Measurements from ENCODE around the gene P2RY12. TPM values are rescaled to one million over a fixed set of nuclear protein-coding genes. Genes with fewer than 3 reads are reported as not detected.

P2RY12 gene
- total RNA-seq, 4 donors from 2014 or later: 0.34 to 2.1 (median 0.46) TPM; not detected in 1

- TF ChIP-seq CTCF (IDR thresholded peaks at IDR 0.05): no peak
- no peak for TF ChIP-seq POLR2A (IDR thresholded peaks at IDR 0.05)
- WGBS, 2 donors: 71 to 73% methylated on average over 2 of the region's 2 CpGs
- intact Hi-C loops (cut with DNase I; ENCODE audit: low total_unique reads): no loop called here
- no peak overlapping the region for H3K4me3 ChIP-seq (ENCODE audit: low read depth, poor library complexity, severe bottlenecking)
- no peak for DNase-seq (ENCODE audit: low spot score in 2 of 2)
Measured at GRCh38 chr3:151391720-151392119, 7.2 kb upstream of the P2RY12 start.

- intact Hi-C loops (cut with DNase I; ENCODE audit: low total_unique reads): no loop called here
- no peak overlapping the region for H3K4me3 ChIP-seq (ENCODE audit: low read depth, poor library complexity, severe bottlenecking)
- TF ChIP-seq POLR2A (IDR thresholded peaks at IDR 0.05) (no peak), CTCF (IDR thresholded peaks at IDR 0.05) (no peak)
- 83% methylated on average over 9 of the region's 9 CpGs for WGBS, 2 donors
- DNase-seq (ENCODE audit: low spot score in 2 of 2): no peak
Measured at GRCh38 chr3:151387842-151388241, 3.3 kb upstream of the P2RY12 start.

GRCh38 chr3:151387432-151387831 lies 2.9 kb upstream of the P2RY12 start:
- DNase-seq (ENCODE audit: low spot score in 2 of 2): no peak
- 85 to 87% methylated on average over 5 of the region's 5 CpGs for WGBS, 2 donors
- TF ChIP-seq POLR2A (IDR thresholded peaks at IDR 0.05) (no peak), CTCF (IDR thresholded peaks at IDR 0.05) (no peak)
- H3K4me3 ChIP-seq (ENCODE audit: low read depth, poor library complexity, severe bottlenecking): no peak overlapping the region
- intact Hi-C loops (cut with DNase I; ENCODE audit: low total_unique reads): no loop called here

- no peak overlapping the region for H3K4me3 ChIP-seq (ENCODE audit: low read depth, poor library complexity, severe bottlenecking)
- DNase-seq (ENCODE audit: low spot score in 2 of 2): no peak
- intact Hi-C loops (cut with DNase I; ENCODE audit: low total_unique reads): no loop called here
- TF ChIP-seq CTCF (IDR thresholded peaks at IDR 0.05): no peak
- TF ChIP-seq POLR2A (IDR thresholded peaks at IDR 0.05): no peak
- 88 to 90% methylated on average over 4 of the region's 4 CpGs for WGBS, 2 donors
Measured at GRCh38 chr3:151386056-151386455, 1.5 kb upstream of the P2RY12 start.

GRCh38 chr3:151383956-151384355 lies 597 bp downstream of the P2RY12 start:
- intact Hi-C loops (cut with DNase I; ENCODE audit: low total_unique reads): no loop called here
- TF ChIP-seq CTCF (IDR thresholded peaks at IDR 0.05) (no peak), POLR2A (IDR thresholded peaks at IDR 0.05) (no peak)
- DNase-seq (ENCODE audit: low spot score in 2 of 2): no peak
- WGBS, 2 donors: 33 to 35% methylated on average over 3 of the region's 3 CpGs
- H3K4me3 ChIP-seq (ENCODE audit: low read depth, poor library complexity, severe bottlenecking): no peak overlapping the region

GRCh38 chr3:151383111-151383510 lies 1.4 kb downstream of the P2RY12 start:
- DNase-seq (ENCODE audit: low spot score in 2 of 2): no peak
- intact Hi-C loops (cut with DNase I; ENCODE audit: low total_unique reads): no loop called here
- H3K4me3 ChIP-seq (ENCODE audit: low read depth, poor library complexity, severe bottlenecking): no peak overlapping the region
- WGBS, 2 donors: 81 to 85% methylated on average over 2 of the region's 2 CpGs
- no peak for TF ChIP-seq POLR2A (IDR thresholded peaks at IDR 0.05)
- no peak for TF ChIP-seq CTCF (IDR thresholded peaks at IDR 0.05)
